Activated T-cell treated with anti-CD3 and anti-CD28 coated beads, Interleukin-2, amount 50 U/mL, for 72 hours (primary cell): Measurements from ENCODE around the gene FOXR1. TPM values are rescaled to one million over a fixed set of nuclear protein-coding genes. Genes with fewer than 3 reads are reported as not detected.
"Not testable (repeated sequence)": the region's sequence is repeated elsewhere in the genome, so short reads cannot be mapped to it uniquely, and the experiment has no call there.

Source experiments
- ATAC-seq, 2 donors: fragments of 150-1000 bp; cut with Tn5 transposase; replicated peaks in 1 of 2; 2 replicates each; pipeline ENCODE4 v1.10.0; 2021; ENCODE audit warnings: moderate library complexity in 2 of 2, mild to moderate bottlenecking in 1 of 2
- DNase-seq, 2 donors: peaks; one replicate each; pipeline ENCODE4 v3.0.0; 2021 to 2022; ENCODE audit warnings: mixed read lengths in 1 of 2
- H3K27ac Mint-ChIP-seq: one replicate; pipeline ENCODE4 v1.8.0; 2022; ENCODE audit warnings: mild to moderate bottlenecking, moderate library complexity, mixed read lengths
- H3K27me3 Mint-ChIP-seq: one replicate; pipeline ENCODE4 v1.8.0; 2022; ENCODE audit warnings: low read depth, mixed read lengths
- H3K36me3 Mint-ChIP-seq, 2 donors: one replicate each; pipeline ENCODE4 v1.8.0; 2022; ENCODE audit warnings: mixed read lengths in 2 of 2, mild to moderate bottlenecking in 1 of 2; ENCODE audit not compliant: insufficient read depth in 2 of 2
- H3K4me1 Mint-ChIP-seq: one replicate; pipeline ENCODE4 v1.8.0; 2022; ENCODE audit warnings: low read depth, mixed read lengths
- H3K4me3 Mint-ChIP-seq, 2 donors: one replicate each; pipeline ENCODE4 v1.8.0; 2022; ENCODE audit warnings: mild to moderate bottlenecking in 2 of 2, mixed read lengths in 2 of 2, moderate library complexity in 2 of 2
- H3K9me3 Mint-ChIP-seq, 2 donors: one replicate each; pipeline ENCODE4 v1.8.0; 2022; ENCODE audit warnings: mixed read lengths in 2 of 2
- total RNA-seq, 2 donors: library from RNA; stranded (reverse); gene quantifications; one replicate each; pipeline ENCODE4 v1.2.3, GENCODE V29; 2022

Gene FOXR1
- total RNA-seq, 2 donors from 2014 or later = not detected

GRCh38 chr11:118956847-118957469 lies 14.6 kb upstream of the FOXR1 start:
- ATAC-seq = no peak
- H3K36me3 Mint-ChIP-seq = no peaks in the 10 kb centered on the region
- H3K4me1 Mint-ChIP-seq = peaks cover 4% of the 10 kb centered on the region
- no peak overlapping the region for H3K4me3 Mint-ChIP-seq
- no peak for DNase-seq
- H3K27ac Mint-ChIP-seq = no peak overlapping the region
- no peaks in the 10 kb centered on the region for H3K9me3 Mint-ChIP-seq
- H3K27me3 Mint-ChIP-seq = no peaks in the 10 kb centered on the region

GRCh38 chr11:118957549-118957948 lies 14.0 kb upstream of the FOXR1 start:
- Mint-ChIP-seq H3K4me1 (peaks cover 4% of the 10 kb centered on the region), H3K4me3 (no peak overlapping the region), H3K27me3 (no peaks in the 10 kb centered on the region), H3K27ac (no peak overlapping the region), H3K9me3 (no peaks in the 10 kb centered on the region), H3K36me3 (no peaks in the 10 kb centered on the region)
- ATAC-seq (no peak), DNase-seq (no peak)

GRCh38 chr11:118957968-118958367 lies 13.6 kb upstream of the FOXR1 start:
- H3K4me3 Mint-ChIP-seq = no peak overlapping the region
- H3K4me1 Mint-ChIP-seq = peaks cover 4% of the 10 kb centered on the region
- no peaks in the 10 kb centered on the region for H3K27me3 Mint-ChIP-seq
- H3K36me3 Mint-ChIP-seq = no peaks in the 10 kb centered on the region
- H3K27ac Mint-ChIP-seq = no peak overlapping the region
- no peaks in the 10 kb centered on the region for H3K9me3 Mint-ChIP-seq
- ATAC-seq (no peak), DNase-seq (no peak)

- Mint-ChIP-seq H3K9me3 (no peaks in the 10 kb centered on the region), H3K27me3 (no peaks in the 10 kb centered on the region), H3K27ac (no peak overlapping the region), H3K36me3 (no peaks in the 10 kb centered on the region), H3K4me1 (peaks cover 4% of the 10 kb centered on the region), H3K4me3 (no peak overlapping the region)
- ATAC-seq = no peak
- no peak for DNase-seq
Observed at GRCh38 chr11:118958577-118958976, 13.0 kb upstream of the FOXR1 start.

- no peaks in the 10 kb centered on the region for H3K36me3 Mint-ChIP-seq
- H3K9me3 Mint-ChIP-seq = no peaks in the 10 kb centered on the region
- H3K27ac Mint-ChIP-seq = no peak overlapping the region
- no peak overlapping the region for H3K4me3 Mint-ChIP-seq
- H3K4me1 Mint-ChIP-seq = peaks cover 4% of the 10 kb centered on the region
- no peak for ATAC-seq
- H3K27me3 Mint-ChIP-seq = no peaks in the 10 kb centered on the region
- no peak for DNase-seq
Observed at GRCh38 chr11:118961189-118961588, 10.4 kb upstream of the FOXR1 start.

GRCh38 chr11:118961591-118961990 lies 10.0 kb upstream of the FOXR1 start:
- Mint-ChIP-seq H3K4me1 (no peaks in the 10 kb centered on the region), H3K9me3 (no peaks in the 10 kb centered on the region), H3K36me3 (no peaks in the 10 kb centered on the region), H3K27ac (no peak overlapping the region), H3K4me3 (no peak overlapping the region), H3K27me3 (no peaks in the 10 kb centered on the region)
- DNase-seq (no peak), ATAC-seq (no peak)

GRCh38 chr11:118969508-118969907 lies 2.1 kb upstream of the FOXR1 start:
- H3K27me3 Mint-ChIP-seq, ATAC-seq, H3K4me1 Mint-ChIP-seq, H3K27ac Mint-ChIP-seq, DNase-seq, H3K4me3 Mint-ChIP-seq, H3K36me3 Mint-ChIP-seq, H3K9me3 Mint-ChIP-seq: not testable (repeated sequence)

GRCh38 chr11:118973985-118974384 lies 2.4 kb downstream of the FOXR1 start:
- no peaks in the 10 kb centered on the region for H3K4me1 Mint-ChIP-seq
- ATAC-seq = no peak
- no peaks in the 10 kb centered on the region for H3K9me3 Mint-ChIP-seq
- H3K27ac Mint-ChIP-seq = no peak overlapping the region
- peaks cover 19% of the 10 kb centered on the region for H3K27me3 Mint-ChIP-seq
- no peaks in the 10 kb centered on the region for H3K36me3 Mint-ChIP-seq
- no peak overlapping the region for H3K4me3 Mint-ChIP-seq
- DNase-seq = no peak

- no peak for ATAC-seq
- peaks cover 19% of the 10 kb centered on the region for H3K27me3 Mint-ChIP-seq
- H3K36me3 Mint-ChIP-seq = no peaks in the 10 kb centered on the region
- H3K9me3 Mint-ChIP-seq = no peaks in the 10 kb centered on the region
- no peak for DNase-seq
- no peak overlapping the region for H3K4me3 Mint-ChIP-seq
- no peak overlapping the region for H3K27ac Mint-ChIP-seq
- H3K4me1 Mint-ChIP-seq = no peaks in the 10 kb centered on the region
Observed at GRCh38 chr11:118975771-118976709, 4.5 kb downstream of the FOXR1 start.

GRCh38 chr11:118979434-118979833 lies 7.9 kb downstream of the FOXR1 start:
- Mint-ChIP-seq H3K9me3 (no peaks in the 10 kb centered on the region), H3K27me3 (peaks cover 14% of the 10 kb centered on the region), H3K4me3 (no peak overlapping the region), H3K27ac (no peak overlapping the region), H3K4me1 (no peaks in the 10 kb centered on the region), H3K36me3 (no peaks in the 10 kb centered on the region)
- DNase-seq (no peak), ATAC-seq (no peak)

- no peak for ATAC-seq
- Mint-ChIP-seq H3K27me3 (peaks cover 4% of the 10 kb centered on the region), H3K36me3 (no peaks in the 10 kb centered on the region), H3K27ac (no peak overlapping the region), H3K9me3 (no peaks in the 10 kb centered on the region), H3K4me3 (no peak overlapping the region), H3K4me1 (no peaks in the 10 kb centered on the region)
- DNase-seq = no peak
Observed at GRCh38 chr11:118980191-118980881, 8.8 kb downstream of the FOXR1 start.

GRCh38 chr11:118984337-118984736 lies 12.8 kb downstream of the FOXR1 start:
- not testable (repeated sequence) for DNase-seq, H3K27ac Mint-ChIP-seq, H3K36me3 Mint-ChIP-seq, H3K4me1 Mint-ChIP-seq, H3K9me3 Mint-ChIP-seq, H3K4me3 Mint-ChIP-seq, H3K27me3 Mint-ChIP-seq, ATAC-seq

GRCh38 chr11:118984825-118985224 lies 13.3 kb downstream of the FOXR1 start:
- H3K27ac Mint-ChIP-seq = no peak overlapping the region
- H3K27me3 Mint-ChIP-seq = no peaks in the 10 kb centered on the region
- no peak for DNase-seq
- H3K36me3 Mint-ChIP-seq = no peaks in the 10 kb centered on the region
- no peak for ATAC-seq
- no peak overlapping the region for H3K4me3 Mint-ChIP-seq
- no peaks in the 10 kb centered on the region for H3K4me1 Mint-ChIP-seq
- no peaks in the 10 kb centered on the region for H3K9me3 Mint-ChIP-seq
